Measurements from ENCODE around the gene DYSF.

Gene DYSF

GRCh38 chr2:71605173-71605641 lies 151.8 kb downstream of the DYSF start:
- DNase-seq = no peak

- DNase-seq = no peak
Observed at GRCh38 chr2:71605781-71606241, 152.4 kb downstream of the DYSF start.

- DNase-seq = no peak
Observed at GRCh38 chr2:71606244-71606643, 152.9 kb downstream of the DYSF start.

GRCh38 chr2:71607151-71607889 lies 154.0 kb downstream of the DYSF start:
- DNase-seq = no peak

- no peak for DNase-seq
Observed at GRCh38 chr2:71608034-71608433, 154.7 kb downstream of the DYSF start.

- DNase-seq = no peak
Observed at GRCh38 chr2:71608441-71608840, 155.1 kb downstream of the DYSF start.

GRCh38 chr2:71609029-71609428 lies 155.7 kb downstream of the DYSF start:
- no peak for DNase-seq

GRCh38 chr2:71609441-71609840 lies 156.1 kb downstream of the DYSF start:
- no peak for DNase-seq

GRCh38 chr2:71609958-71610357 lies 156.6 kb downstream of the DYSF start:
- no peak for DNase-seq

GRCh38 chr2:71610671-71611070 lies 157.3 kb downstream of the DYSF start:
- DNase-seq = no peak

- no peak for DNase-seq
Observed at GRCh38 chr2:71611247-71611646, 157.9 kb downstream of the DYSF start.

GRCh38 chr2:71611781-71612527 lies 158.6 kb downstream of the DYSF start:
- no peak for DNase-seq

GRCh38 chr2:71612581-71613402 lies 159.4 kb downstream of the DYSF start:
- DNase-seq = no peak

- no peak for DNase-seq
Observed at GRCh38 chr2:71613403-71613952, 160.1 kb downstream of the DYSF start.

- DNase-seq = no peak
Observed at GRCh38 chr2:71613953-71614925, 160.9 kb downstream of the DYSF start.

GRCh38 chr2:71614976-71615766 lies 161.8 kb downstream of the DYSF start:
- no peak for DNase-seq

GRCh38 chr2:71615767-71616730 lies 162.7 kb downstream of the DYSF start:
- DNase-seq = no peak

GRCh38 chr2:71617266-71617665 lies 163.9 kb downstream of the DYSF start:
- no peak for DNase-seq

GRCh38 chr2:71618327-71619113 lies 165.2 kb downstream of the DYSF start:
- no peak for DNase-seq
